Panc1 (cell line): ENCODE results near the gene HNRNPC. TPM values are rescaled to one million over a fixed set of nuclear protein-coding genes. Genes with fewer than 3 reads are reported as not detected.

Experiments used
- ATAC-seq: fragments of 200-7000 bp; cut with Tn5 transposase; 2 replicates; pipeline ENCODE4 v1.9.1; 2020; ENCODE audit warnings: mild to moderate bottlenecking, moderate library complexity
- BruUV-seq: library from RNA; stranded (reverse); fragments of 400-500 nt; replicated peaks from 2 replicates; lab custom pipeline; 2021; lab: Mats Ljungman, UMichigan
- CTCF ChIA-PET: fragments of 300-600 bp; sonication (Branson Sonifier 250); formaldehyde crosslinking; loops from one replicate; lab custom pipeline; 2022; ENCODE audit warnings: antibody characterized with exemption; lab: Charles Lee
- POLR2A ChIA-PET: fragments of 300-600 bp; sonication (Branson Sonifier 250); formaldehyde crosslinking; loops from one replicate; lab custom pipeline; 2022; ENCODE audit warnings: antibody characterized with exemption; lab: Charles Lee
- DNase-seq: peaks from one replicate; pipeline ENCODE4 v3.0.0-alpha.2; 2010; ENCODE audit warnings: low read depth, low spot score
- H3K27ac ChIP-seq: 2 replicates; pipeline ENCODE4 v1.5.1; 2011; ENCODE audit warnings: mild to moderate bottlenecking, low read length, inconsistent platforms
- H3K27me3 ChIP-seq: fragments of 200-500 bp; sonication (Bioruptor generic); 2 replicates; pipeline ENCODE4 v1.6.0; 2014; ENCODE audit warnings: low read length, inconsistent platforms; ENCODE audit not compliant: control insufficient read depth, insufficient read depth
- H3K36me3 ChIP-seq: fragments of 200-500 bp; sonication (Bioruptor generic); 2 replicates; pipeline ENCODE4 v1.5.1; 2014; ENCODE audit warnings: inconsistent platforms, mild to moderate bottlenecking, low read length, moderate library complexity; ENCODE audit not compliant: control insufficient read depth, insufficient read depth
- H3K4me1 ChIP-seq: 2 replicates; pipeline ENCODE4 v1.5.1; 2011; ENCODE audit warnings: inconsistent platforms, mild to moderate bottlenecking, low read length, moderate library complexity; ENCODE audit not compliant: control insufficient read depth, insufficient read depth
- H3K4me3 ChIP-seq, 2 experiments: 2 replicates each; pipeline ENCODE4 v1.5.1; 2011 to 2012; ENCODE audit warnings: low read depth in 2 of 2, low read length in 2 of 2, mild to moderate bottlenecking in 2 of 2, inconsistent platforms in 1 of 2, moderate library complexity in 1 of 2
- H3K9me3 ChIP-seq: fragments of 200-500 bp; sonication (Bioruptor generic); 2 replicates; pipeline ENCODE4 v1.5.1; 2014; ENCODE audit warnings: low read depth, mild to moderate bottlenecking, inconsistent platforms, low read length, moderate library complexity; ENCODE audit not compliant: control insufficient read depth, insufficient read depth
- POLR2AphosphoS5 ChIP-seq: IDR thresholded peaks from 2 replicates; pipeline ENCODE4 v1.6.1; 2012; ENCODE audit warnings: mild to moderate bottlenecking, low read depth, low read length, moderate library complexity
- SIN3A ChIP-seq: IDR thresholded peaks from 2 replicates; pipeline ENCODE4 v1.6.1; 2012; ENCODE audit warnings: low read depth, mild to moderate bottlenecking, low read length, moderate library complexity, borderline replicate concordance; ENCODE audit not compliant: insufficient read depth
- TCF7L2 ChIP-seq: IDR thresholded peaks from 2 replicates; pipeline ENCODE4 v1.6.1; 2011; ENCODE audit warnings: mild to moderate bottlenecking, low read depth, low read length, inconsistent platforms
- in situ Hi-C: cut with HindIII; loops from 2 replicates; pipeline ENCODE4 v1.10.0; 2016; ENCODE audit warnings: low sequenced_read_pairs, low pct_unique_long_range_greater_than_20kb
- intact Hi-C: fragments of 100-400 bp; cut with micrococcal nuclease; formaldehyde crosslinking; loops from one replicate; pipeline ENCODE4 v1.10.0; 2022; ENCODE audit not compliant: unreplicated experiment
- total RNA-seq: library from RNA; stranded (reverse); gene quantifications from one replicate; pipeline ENCODE4 v1.2.1, GENCODE V29; 2021; ENCODE audit not compliant: unreplicated experiment
- TF ChIP-seq, protein P1 (sequence below), 2 experiments: IDR thresholded peaks; 2 replicates each; pipeline ENCODE4 v1.6.1; 2011 to 2012; ENCODE audit warnings: low read depth in 2 of 2, control low read depth in 1 of 2, low read length in 1 of 2, mild to moderate bottlenecking in 1 of 2, moderate library complexity in 1 of 2; ENCODE audit not compliant: insufficient read depth in 1 of 2
- TF ChIP-seq, protein P2 (sequence below): fragments of 450-650 bp; IDR thresholded peaks from 2 replicates; pipeline ENCODE4 v1.5.1; 2017; ENCODE audit warnings: mild to moderate bottlenecking

HNRNPC gene
- total RNA-seq, 1 experiment from 2014 or later = 537 TPM

DNA sequence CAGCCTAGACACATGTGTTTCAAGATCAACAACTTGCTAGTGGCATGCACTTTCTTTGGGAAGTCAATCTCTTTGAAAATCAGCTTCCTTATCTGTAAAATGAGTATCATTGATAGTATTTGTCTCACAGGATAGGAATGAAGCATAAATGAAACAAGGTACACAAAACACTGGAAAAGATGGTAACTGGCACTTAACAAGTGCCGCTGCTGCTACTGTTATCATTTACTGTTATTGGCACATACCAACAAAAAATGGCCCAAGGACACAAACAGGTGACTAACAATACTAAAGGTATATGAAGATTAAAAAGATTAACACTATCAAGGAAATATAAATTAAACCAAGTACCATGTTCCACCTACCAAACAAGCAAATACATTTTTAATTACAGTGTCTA is 20.9 kb downstream of the HNRNPC start:
- peaks cover 35% of the 10 kb centered on the region for H3K36me3 ChIP-seq
- in situ Hi-C loops = no loop called here
- no peak for DNase-seq

DNA sequence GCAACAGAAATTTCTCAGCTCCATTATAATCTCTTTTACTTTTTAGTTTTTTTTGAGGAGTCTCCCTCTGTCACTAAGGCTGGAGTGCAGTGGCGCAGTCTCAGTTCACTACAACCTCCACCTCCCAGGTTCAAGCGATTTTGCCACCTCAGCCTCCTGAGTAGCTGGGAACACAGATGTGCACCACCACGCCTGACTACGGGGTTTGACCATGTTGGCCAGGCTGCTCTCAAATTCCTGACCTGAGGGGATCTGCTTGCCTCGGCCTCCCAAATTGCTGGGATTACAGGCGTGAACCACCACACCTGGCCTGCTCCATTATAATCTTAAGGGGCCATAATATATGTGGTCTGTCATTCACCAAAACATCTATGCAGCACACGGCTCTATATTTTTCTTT is 23.4 kb downstream of the HNRNPC start:
- no peak overlapping the region for H3K27ac ChIP-seq
- in situ Hi-C loops (no loop called here), intact Hi-C loops (no loop called here)
- CTCF ChIA-PET = no interaction called here
- H3K9me3 ChIP-seq = no peaks in the 10 kb centered on the region
- no peak for TF ChIP-seq POLR2AphosphoS5
- peaks cover 27% of the 10 kb centered on the region for H3K36me3 ChIP-seq
- DNase-seq (no peak), ATAC-seq (no peak)
- POLR2A ChIA-PET = no interaction called here
- BruUV-seq = no TSS peak
- H3K4me1 ChIP-seq = peaks cover 17% of the 10 kb centered on the region; the same call in 1 of the 2 replicates
- no peak overlapping the region for H3K4me3 ChIP-seq
- H3K27me3 ChIP-seq = no peaks in the 10 kb centered on the region

More for the DNA sequence above, 20.9 kb downstream of the HNRNPC start:
- TF ChIP-seq TCF7L2 (no peak), POLR2AphosphoS5 (no peak), SIN3A (no peak)
- TF ChIP-seq, protein P1, sequence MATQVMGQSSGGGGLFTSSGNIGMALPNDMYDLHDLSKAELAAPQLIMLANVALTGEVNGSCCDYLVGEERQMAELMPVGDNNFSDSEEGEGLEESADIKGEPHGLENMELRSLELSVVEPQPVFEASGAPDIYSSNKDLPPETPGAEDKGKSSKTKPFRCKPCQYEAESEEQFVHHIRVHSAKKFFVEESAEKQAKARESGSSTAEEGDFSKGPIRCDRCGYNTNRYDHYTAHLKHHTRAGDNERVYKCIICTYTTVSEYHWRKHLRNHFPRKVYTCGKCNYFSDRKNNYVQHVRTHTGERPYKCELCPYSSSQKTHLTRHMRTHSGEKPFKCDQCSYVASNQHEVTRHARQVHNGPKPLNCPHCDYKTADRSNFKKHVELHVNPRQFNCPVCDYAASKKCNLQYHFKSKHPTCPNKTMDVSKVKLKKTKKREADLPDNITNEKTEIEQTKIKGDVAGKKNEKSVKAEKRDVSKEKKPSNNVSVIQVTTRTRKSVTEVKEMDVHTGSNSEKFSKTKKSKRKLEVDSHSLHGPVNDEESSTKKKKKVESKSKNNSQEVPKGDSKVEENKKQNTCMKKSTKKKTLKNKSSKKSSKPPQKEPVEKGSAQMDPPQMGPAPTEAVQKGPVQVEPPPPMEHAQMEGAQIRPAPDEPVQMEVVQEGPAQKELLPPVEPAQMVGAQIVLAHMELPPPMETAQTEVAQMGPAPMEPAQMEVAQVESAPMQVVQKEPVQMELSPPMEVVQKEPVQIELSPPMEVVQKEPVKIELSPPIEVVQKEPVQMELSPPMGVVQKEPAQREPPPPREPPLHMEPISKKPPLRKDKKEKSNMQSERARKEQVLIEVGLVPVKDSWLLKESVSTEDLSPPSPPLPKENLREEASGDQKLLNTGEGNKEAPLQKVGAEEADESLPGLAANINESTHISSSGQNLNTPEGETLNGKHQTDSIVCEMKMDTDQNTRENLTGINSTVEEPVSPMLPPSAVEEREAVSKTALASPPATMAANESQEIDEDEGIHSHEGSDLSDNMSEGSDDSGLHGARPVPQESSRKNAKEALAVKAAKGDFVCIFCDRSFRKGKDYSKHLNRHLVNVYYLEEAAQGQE (IDR thresholded peaks at IDR 0.05; ENCODE audit: insufficient read depth in 1 of 2, low read depth in 2 of 2, low read length in 1 of 2) = no peak
- TF ChIP-seq, protein P2, sequence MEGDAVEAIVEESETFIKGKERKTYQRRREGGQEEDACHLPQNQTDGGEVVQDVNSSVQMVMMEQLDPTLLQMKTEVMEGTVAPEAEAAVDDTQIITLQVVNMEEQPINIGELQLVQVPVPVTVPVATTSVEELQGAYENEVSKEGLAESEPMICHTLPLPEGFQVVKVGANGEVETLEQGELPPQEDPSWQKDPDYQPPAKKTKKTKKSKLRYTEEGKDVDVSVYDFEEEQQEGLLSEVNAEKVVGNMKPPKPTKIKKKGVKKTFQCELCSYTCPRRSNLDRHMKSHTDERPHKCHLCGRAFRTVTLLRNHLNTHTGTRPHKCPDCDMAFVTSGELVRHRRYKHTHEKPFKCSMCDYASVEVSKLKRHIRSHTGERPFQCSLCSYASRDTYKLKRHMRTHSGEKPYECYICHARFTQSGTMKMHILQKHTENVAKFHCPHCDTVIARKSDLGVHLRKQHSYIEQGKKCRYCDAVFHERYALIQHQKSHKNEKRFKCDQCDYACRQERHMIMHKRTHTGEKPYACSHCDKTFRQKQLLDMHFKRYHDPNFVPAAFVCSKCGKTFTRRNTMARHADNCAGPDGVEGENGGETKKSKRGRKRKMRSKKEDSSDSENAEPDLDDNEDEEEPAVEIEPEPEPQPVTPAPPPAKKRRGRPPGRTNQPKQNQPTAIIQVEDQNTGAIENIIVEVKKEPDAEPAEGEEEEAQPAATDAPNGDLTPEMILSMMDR = no peak
- H3K9me3 ChIP-seq = no peaks in the 10 kb centered on the region
- H3K4me1 ChIP-seq = peaks cover 15% of the 10 kb centered on the region; the same call in 1 of the 2 replicates
- no peak for ATAC-seq
- no peak overlapping the region for H3K27ac ChIP-seq
- no peaks in the 10 kb centered on the region for H3K27me3 ChIP-seq
- ChIA-PET POLR2A (no interaction called here), CTCF (no interaction called here)
- H3K4me3 ChIP-seq = no peak overlapping the region
- no TSS peak for BruUV-seq
- intact Hi-C loops = no loop called here

DNA sequence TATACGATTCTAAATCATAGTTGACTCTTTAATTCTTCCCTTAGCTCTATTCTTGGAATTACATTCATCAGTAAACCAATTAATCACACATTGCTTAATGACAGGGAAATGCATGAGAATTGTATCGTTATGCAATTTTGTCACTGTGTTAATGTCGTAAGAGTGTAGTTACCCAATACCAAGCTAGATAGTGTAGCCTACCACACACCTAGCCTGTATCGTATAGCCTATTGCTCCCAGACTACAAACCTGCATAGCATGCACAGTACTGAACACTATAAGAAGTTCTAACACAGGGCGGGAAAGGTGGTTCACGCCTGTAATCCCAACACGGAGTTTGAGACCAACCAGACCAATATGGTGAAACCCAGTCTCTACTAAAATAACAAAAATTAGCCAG is 24.7 kb downstream of the HNRNPC start:
- H3K9me3 ChIP-seq = no peaks in the 10 kb centered on the region
- BruUV-seq = no TSS peak
- H3K27ac ChIP-seq = no peak overlapping the region
- no peak overlapping the region for H3K4me3 ChIP-seq
- H3K36me3 ChIP-seq = peaks cover 20% of the 10 kb centered on the region; the same call in 1 of the 2 replicates
- ATAC-seq (no peak), DNase-seq (no peak)
- CTCF ChIA-PET = no interaction called here
- no peaks in the 10 kb centered on the region for H3K27me3 ChIP-seq
- TF ChIP-seq, protein P1 (IDR thresholded peaks at IDR 0.05; ENCODE audit: insufficient read depth in 1 of 2, low read depth in 2 of 2, low read length in 1 of 2) = no peak
- TF ChIP-seq POLR2AphosphoS5 (no peak), TCF7L2 (no peak), SIN3A (no peak)
- TF ChIP-seq, protein P2 = no peak
- in situ Hi-C loops = no loop called here
- intact Hi-C loops = no loop called here
- peaks cover 17% of the 10 kb centered on the region; the same call in 1 of the 2 replicates for H3K4me1 ChIP-seq
- POLR2A ChIA-PET = no interaction called here
